K562 (cell line): ENCODE measurements around the gene FMNL1. TPM values are rescaled to one million over a fixed set of nuclear protein-coding genes. Genes with fewer than 3 reads are reported as not detected.
A peak's percentile ranks its signal among the peaks of the same experiment; 100 is the strongest.

Experiments used
- GATA2 ChIP-seq: sonication (generic); formaldehyde crosslinking; IDR thresholded peaks from 2 replicates; pipeline ENCODE4 v1.4.0; 2020; ENCODE audit warnings: mild to moderate bottlenecking, missing genetic modification reagents
- KLF16 ChIP-seq: IDR thresholded peaks from 2 replicates; pipeline ENCODE4 v1.6.1; 2016; ENCODE audit warnings: antibody characterized with exemption
- NCOR1 ChIP-seq: fragments of 450-650 bp; IDR thresholded peaks from 2 replicates; pipeline ENCODE4 v1.6.1; 2016; ENCODE audit warnings: mild to moderate bottlenecking, moderate library complexity
- NFXL1 ChIP-seq: fragments of 450-650 bp; formaldehyde crosslinking; IDR thresholded peaks from 2 replicates; pipeline ENCODE4 v1.4.0; 2021; ENCODE audit warnings: mild to moderate bottlenecking
- NR4A1 ChIP-seq, 2 experiments: fragments of 250-450 bp in 1 of 2; fragments of 450-650 bp in 1 of 2; sonication (Bioruptor Pico) in 1 of 2; IDR thresholded peaks; 2 replicates each; pipeline versions ENCODE4 v1.4.0 to v1.6.1; 2016 to 2020; ENCODE audit warnings: mild to moderate bottlenecking in 2 of 2, missing compliant biosample characterization in 1 of 2, missing genetic modification characterization in 1 of 2, moderate library complexity in 1 of 2
- PHF8 ChIP-seq: fragments of 200-600 bp; sonication (generic); IDR thresholded peaks from 2 replicates; pipeline ENCODE4 v1.6.1; 2012; ENCODE audit warnings: mixed run types, mild to moderate bottlenecking, inconsistent platforms, low read length, moderate library complexity, borderline replicate concordance
- RNF2 ChIP-seq: sonication (generic); IDR thresholded peaks from 2 replicates; pipeline ENCODE4 v1.6.1; 2016
- SAFB2 ChIP-seq: fragments of 200-400 bp; formaldehyde crosslinking; IDR thresholded peaks from 2 replicates; pipeline ENCODE4 v1.6.1; 2018; ENCODE audit warnings: borderline replicate concordance, low read length, low read depth, moderate library complexity; ENCODE audit not compliant: severe bottlenecking
- SMARCC2 ChIP-seq: fragments of 450-650 bp; IDR thresholded peaks from 2 replicates; pipeline ENCODE4 v1.6.1; 2017; ENCODE audit warnings: antibody characterized with exemption, moderate library complexity, mild to moderate bottlenecking, low read depth
- TAF9B ChIP-seq: fragments of 450-650 bp; IDR thresholded peaks from 2 replicates; pipeline ENCODE4 v1.6.1; 2018; ENCODE audit warnings: mild to moderate bottlenecking; ENCODE audit not compliant: partially characterized antibody
- TBL1XR1 ChIP-seq, 2 experiments: IDR thresholded peaks; 2 replicates each; pipeline ENCODE4 v1.6.1; 2012; ENCODE audit warnings: improper control_type of control experiment in 2 of 2, low read length in 2 of 2, mild to moderate bottlenecking in 1 of 2
- polyA plus RNA-seq, 8 experiments: library from polyadenylated mRNA; depleted of rRNA in 4 of 8; stranded (reverse) in 5 of 8; unstranded in 3 of 8; fragments of >200 nt; fragmentation: Nextera tagmentation in 2 of 8; fragmentation: Illumina TruSeq in 1 of 8; extraction: Ambion mirVana in 2 of 8; extraction: Trizol in 1 of 8; gene quantifications; 2 replicates each; pipeline versions ENCODE4 v1.2.1 to v1.2.3, GENCODE V29; 2011 to 2014; ENCODE audit warnings: inconsistent platforms in 1 of 8, missing spikeins in 1 of 8
- total RNA-seq, 7 experiments: library from RNA; depleted of rRNA in 6 of 7; stranded (reverse); fragments of >200 nt in 6 of 7; fragmentation: Illumina TruSeq in 2 of 7; extraction: Trizol in 2 of 7; gene quantifications; 2 replicates each; pipeline versions ENCODE4 v1.2.1 to v1.2.3, GENCODE V29; 2011 to 2021; ENCODE audit warnings: low replicate concordance in 1 of 7
- TF ChIP-seq, protein P1 (sequence below): fragments of 200-400 bp; formaldehyde crosslinking; IDR thresholded peaks from 2 replicates; pipeline ENCODE4 v1.6.1; 2017; ENCODE audit warnings: mild to moderate bottlenecking, low read depth, low read length, moderate library complexity
- TF ChIP-seq, protein P2 (sequence below): sonication (generic); formaldehyde crosslinking; IDR thresholded peaks from 2 replicates; pipeline ENCODE4 v1.8.0; 2022; ENCODE audit warnings: missing genetic modification reagents, mild to moderate bottlenecking, borderline replicate concordance
- TF ChIP-seq, protein P3 (sequence below), 2 experiments: fragments of 200-800 bp in 1 of 2; sonication (Bioruptor generic) in 1 of 2; sonication (generic) in 1 of 2; formaldehyde crosslinking in 1 of 2; IDR thresholded peaks in 1 of 2; conservative IDR thresholded peaks in 1 of 2; 2 replicates each; pipeline versions ENCODE4 v1.5.0 to v1.6.1; 2016 to 2020; ENCODE audit warnings: missing compliant biosample characterization in 1 of 2, missing genetic modification characterization in 1 of 2, missing genetic modification reagents in 1 of 2
- TF ChIP-seq, protein P4 (sequence below): fragments of 200-800 bp; sonication (Bioruptor generic); IDR thresholded peaks from 2 replicates; pipeline ENCODE4 v1.6.1; 2017; ENCODE audit warnings: missing genetic modification characterization, missing compliant biosample characterization
- TF ChIP-seq, protein P5 (sequence below): fragments of 250-450 bp; sonication (Bioruptor Pico); IDR thresholded peaks from 2 replicates; pipeline ENCODE4 v1.5.0; 2021; ENCODE audit warnings: mild to moderate bottlenecking, borderline replicate concordance

FMNL1 gene
- total and polyA plus RNA-seq, 9 of the 15 experiments (the other 6 are each of a cell fraction or from before 2014, with no cell fraction given) = 0.70 to 36.6 (median 7.7) TPM

DNA sequence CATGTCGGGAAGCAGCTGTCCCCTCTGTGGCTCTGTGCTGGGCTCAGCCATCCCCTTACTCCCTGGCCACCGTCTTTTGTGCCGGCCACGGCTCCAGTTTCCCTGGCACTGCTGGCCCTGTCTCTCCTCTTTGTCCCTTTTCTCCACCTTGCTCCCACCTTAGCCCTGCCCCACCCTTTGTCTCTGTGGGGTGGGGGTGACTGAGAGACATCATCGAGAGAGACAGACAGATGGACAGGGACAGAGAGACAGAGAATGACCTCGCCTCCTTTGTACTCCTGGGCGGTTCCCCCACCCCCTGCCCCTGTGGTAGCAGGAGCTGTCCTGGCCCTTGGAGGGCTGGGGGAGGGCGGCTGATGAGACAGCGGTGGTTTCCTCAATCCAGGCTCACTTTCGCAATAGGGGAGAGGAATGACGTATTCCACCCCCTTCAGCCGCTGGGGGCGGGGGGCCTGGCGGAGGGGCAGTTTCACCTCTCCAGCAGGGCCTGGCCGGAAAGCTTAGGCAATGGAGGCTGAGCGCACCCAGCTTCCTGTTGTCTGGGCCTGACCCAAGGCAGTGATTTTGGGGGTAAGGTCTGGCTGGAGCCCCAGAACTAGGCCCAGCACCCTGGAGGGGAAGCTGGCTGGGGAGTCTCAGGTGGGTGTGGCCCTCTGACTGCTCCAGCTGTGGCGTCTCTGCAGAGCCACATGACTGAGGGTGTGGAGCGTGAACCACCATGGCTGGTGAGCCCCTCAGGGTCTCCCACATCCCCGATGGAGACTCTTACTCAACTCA is 7.3 kb downstream of the FMNL1 start (continued):
- TF ChIP-seq, protein P1, sequence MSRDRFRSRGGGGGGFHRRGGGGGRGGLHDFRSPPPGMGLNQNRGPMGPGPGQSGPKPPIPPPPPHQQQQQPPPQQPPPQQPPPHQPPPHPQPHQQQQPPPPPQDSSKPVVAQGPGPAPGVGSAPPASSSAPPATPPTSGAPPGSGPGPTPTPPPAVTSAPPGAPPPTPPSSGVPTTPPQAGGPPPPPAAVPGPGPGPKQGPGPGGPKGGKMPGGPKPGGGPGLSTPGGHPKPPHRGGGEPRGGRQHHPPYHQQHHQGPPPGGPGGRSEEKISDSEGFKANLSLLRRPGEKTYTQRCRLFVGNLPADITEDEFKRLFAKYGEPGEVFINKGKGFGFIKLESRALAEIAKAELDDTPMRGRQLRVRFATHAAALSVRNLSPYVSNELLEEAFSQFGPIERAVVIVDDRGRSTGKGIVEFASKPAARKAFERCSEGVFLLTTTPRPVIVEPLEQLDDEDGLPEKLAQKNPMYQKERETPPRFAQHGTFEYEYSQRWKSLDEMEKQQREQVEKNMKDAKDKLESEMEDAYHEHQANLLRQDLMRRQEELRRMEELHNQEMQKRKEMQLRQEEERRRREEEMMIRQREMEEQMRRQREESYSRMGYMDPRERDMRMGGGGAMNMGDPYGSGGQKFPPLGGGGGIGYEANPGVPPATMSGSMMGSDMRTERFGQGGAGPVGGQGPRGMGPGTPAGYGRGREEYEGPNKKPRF = no peak
- TF ChIP-seq SMARCC2 (peak; percentile 46; the same call in 1 of the 2 replicates), PHF8 (no peak), SAFB2 (no peak), RNF2 (peak; percentile 65; the same call in 1 of the 2 replicates), NCOR1 (peak; percentile 62; the same call in 1 of the 2 replicates), KLF16 (peak; percentile 61), TBL1XR1 (IDR thresholded peaks at IDR 0.05; ENCODE audit: low read length in 2 of 2) (peak in 1 of 2 experiments; percentile 55; a peak in 1 of 4 replicates), NR4A1 (CRISPR knock-in tag; IDR thresholded peaks at IDR 0.05) (no peak), NR4A1 (tag; IDR thresholded peaks at IDR 0.05) (no peak), TAF9B (peak; percentile 83), NFXL1 (CRISPR knock-in tag) (no peak), GATA2 (CRISPR knock-in tag) (no peak)
- TF ChIP-seq, protein P2, sequence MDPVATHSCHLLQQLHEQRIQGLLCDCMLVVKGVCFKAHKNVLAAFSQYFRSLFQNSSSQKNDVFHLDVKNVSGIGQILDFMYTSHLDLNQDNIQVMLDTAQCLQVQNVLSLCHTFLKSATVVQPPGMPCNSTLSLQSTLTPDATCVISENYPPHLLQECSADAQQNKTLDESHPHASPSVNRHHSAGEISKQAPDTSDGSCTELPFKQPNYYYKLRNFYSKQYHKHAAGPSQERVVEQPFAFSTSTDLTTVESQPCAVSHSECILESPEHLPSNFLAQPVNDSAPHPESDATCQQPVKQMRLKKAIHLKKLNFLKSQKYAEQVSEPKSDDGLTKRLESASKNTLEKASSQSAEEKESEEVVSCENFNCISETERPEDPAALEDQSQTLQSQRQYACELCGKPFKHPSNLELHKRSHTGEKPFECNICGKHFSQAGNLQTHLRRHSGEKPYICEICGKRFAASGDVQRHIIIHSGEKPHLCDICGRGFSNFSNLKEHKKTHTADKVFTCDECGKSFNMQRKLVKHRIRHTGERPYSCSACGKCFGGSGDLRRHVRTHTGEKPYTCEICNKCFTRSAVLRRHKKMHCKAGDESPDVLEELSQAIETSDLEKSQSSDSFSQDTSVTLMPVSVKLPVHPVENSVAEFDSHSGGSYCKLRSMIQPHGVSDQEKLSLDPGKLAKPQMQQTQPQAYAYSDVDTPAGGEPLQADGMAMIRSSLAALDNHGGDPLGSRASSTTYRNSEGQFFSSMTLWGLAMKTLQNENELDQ (CRISPR knock-in tag) = no peak
- TF ChIP-seq, protein P3, sequence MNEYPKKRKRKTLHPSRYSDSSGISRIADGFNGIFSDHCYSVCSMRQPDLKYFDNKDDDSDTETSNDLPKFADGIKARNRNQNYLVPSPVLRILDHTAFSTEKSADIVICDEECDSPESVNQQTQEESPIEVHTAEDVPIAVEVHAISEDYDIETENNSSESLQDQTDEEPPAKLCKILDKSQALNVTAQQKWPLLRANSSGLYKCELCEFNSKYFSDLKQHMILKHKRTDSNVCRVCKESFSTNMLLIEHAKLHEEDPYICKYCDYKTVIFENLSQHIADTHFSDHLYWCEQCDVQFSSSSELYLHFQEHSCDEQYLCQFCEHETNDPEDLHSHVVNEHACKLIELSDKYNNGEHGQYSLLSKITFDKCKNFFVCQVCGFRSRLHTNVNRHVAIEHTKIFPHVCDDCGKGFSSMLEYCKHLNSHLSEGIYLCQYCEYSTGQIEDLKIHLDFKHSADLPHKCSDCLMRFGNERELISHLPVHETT (CRISPR knock-in tag; conservative IDR thresholded peaks at IDR 0.05 in 1 of 2, IDR thresholded peaks at IDR 0.05 in 1 of 2) = no peak
- TF ChIP-seq, protein P4, sequence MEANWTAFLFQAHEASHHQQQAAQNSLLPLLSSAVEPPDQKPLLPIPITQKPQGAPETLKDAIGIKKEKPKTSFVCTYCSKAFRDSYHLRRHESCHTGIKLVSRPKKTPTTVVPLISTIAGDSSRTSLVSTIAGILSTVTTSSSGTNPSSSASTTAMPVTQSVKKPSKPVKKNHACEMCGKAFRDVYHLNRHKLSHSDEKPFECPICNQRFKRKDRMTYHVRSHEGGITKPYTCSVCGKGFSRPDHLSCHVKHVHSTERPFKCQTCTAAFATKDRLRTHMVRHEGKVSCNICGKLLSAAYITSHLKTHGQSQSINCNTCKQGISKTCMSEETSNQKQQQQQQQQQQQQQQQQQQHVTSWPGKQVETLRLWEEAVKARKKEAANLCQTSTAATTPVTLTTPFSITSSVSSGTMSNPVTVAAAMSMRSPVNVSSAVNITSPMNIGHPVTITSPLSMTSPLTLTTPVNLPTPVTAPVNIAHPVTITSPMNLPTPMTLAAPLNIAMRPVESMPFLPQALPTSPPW = peak; percentile 96
- TF ChIP-seq, protein P5, sequence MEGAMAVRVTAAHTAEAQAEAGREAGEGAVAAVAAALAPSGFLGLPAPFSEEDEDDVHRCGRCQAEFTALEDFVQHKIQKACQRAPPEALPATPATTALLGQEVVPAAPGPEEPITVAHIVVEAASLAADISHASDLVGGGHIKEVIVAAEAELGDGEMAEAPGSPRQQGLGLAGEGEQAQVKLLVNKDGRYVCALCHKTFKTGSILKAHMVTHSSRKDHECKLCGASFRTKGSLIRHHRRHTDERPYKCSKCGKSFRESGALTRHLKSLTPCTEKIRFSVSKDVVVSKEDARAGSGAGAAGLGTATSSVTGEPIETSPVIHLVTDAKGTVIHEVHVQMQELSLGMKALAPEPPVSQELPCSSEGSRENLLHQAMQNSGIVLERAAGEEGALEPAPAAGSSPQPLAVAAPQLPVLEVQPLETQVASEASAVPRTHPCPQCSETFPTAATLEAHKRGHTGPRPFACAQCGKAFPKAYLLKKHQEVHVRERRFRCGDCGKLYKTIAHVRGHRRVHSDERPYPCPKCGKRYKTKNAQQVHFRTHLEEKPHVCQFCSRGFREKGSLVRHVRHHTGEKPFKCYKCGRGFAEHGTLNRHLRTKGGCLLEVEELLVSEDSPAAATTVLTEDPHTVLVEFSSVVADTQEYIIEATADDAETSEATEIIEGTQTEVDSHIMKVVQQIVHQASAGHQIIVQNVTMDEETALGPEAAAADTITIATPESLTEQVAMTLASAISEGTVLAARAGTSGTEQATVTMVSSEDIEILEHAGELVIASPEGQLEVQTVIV (CRISPR knock-in tag) = no peak
